Activated gamma-delta T cell treated with anti-CD3 and anti-CD28 coated beads, Interleukin-2, amount 50 U/mL, for 16 hours (primary cell): ENCODE results near the gene TMOD1.

ENCODE experiments used
- DNase-seq: peaks from one replicate; pipeline ENCODE4 v3.0.0-alpha.2; 2020; ENCODE audit warnings: low read depth

The TMOD1 gene

GRCh38 chr9:97548819-97549540, 47.5 kb downstream of the TMOD1 start:
- no peak for DNase-seq

GRCh38 chr9:97550386-97550785, 48.9 kb downstream of the TMOD1 start:
- no peak for DNase-seq

GRCh38 chr9:97551308-97551707, 49.8 kb downstream of the TMOD1 start:
- DNase-seq: no peak

GRCh38 chr9:97553141-97553540, 51.7 kb downstream of the TMOD1 start:
- no peak for DNase-seq

GRCh38 chr9:97553841-97554240, 52.4 kb downstream of the TMOD1 start:
- DNase-seq: no peak

- DNase-seq: no peak
Measured at GRCh38 chr9:97554566-97555075, 53.2 kb downstream of the TMOD1 start.

GRCh38 chr9:97555164-97555563, 53.7 kb downstream of the TMOD1 start:
- no peak for DNase-seq

GRCh38 chr9:97556036-97556720, 54.7 kb downstream of the TMOD1 start:
- DNase-seq: no peak

GRCh38 chr9:97556721-97557605, 55.5 kb downstream of the TMOD1 start:
- DNase-seq: no peak

- no peak for DNase-seq
Measured at GRCh38 chr9:97557606-97558095, 56.2 kb downstream of the TMOD1 start.

- no peak for DNase-seq
Measured at GRCh38 chr9:97558701-97559101, 57.2 kb downstream of the TMOD1 start.

- no peak for DNase-seq
Measured at GRCh38 chr9:97559111-97559514, 57.6 kb downstream of the TMOD1 start.

- DNase-seq: no peak
Measured at GRCh38 chr9:97560154-97560553, 58.7 kb downstream of the TMOD1 start.

- DNase-seq: no peak
Measured at GRCh38 chr9:97560851-97561250, 59.4 kb downstream of the TMOD1 start.

- no peak for DNase-seq
Measured at GRCh38 chr9:97561501-97561900, 60.0 kb downstream of the TMOD1 start.

- no peak for DNase-seq
Measured at GRCh38 chr9:97562542-97562941, 61.1 kb downstream of the TMOD1 start.

GRCh38 chr9:97563458-97564135, 62.1 kb downstream of the TMOD1 start:
- DNase-seq: no peak

- no peak for DNase-seq
Measured at GRCh38 chr9:97564291-97565175, 63.1 kb downstream of the TMOD1 start.

- DNase-seq: no peak
Measured at GRCh38 chr9:97565262-97565661, 63.8 kb downstream of the TMOD1 start.

- DNase-seq: no peak
Measured at GRCh38 chr9:97567182-97567893, 65.9 kb downstream of the TMOD1 start.
